NB4 (cell line): ENCODE data around the gene MIAT.
A peak's percentile ranks its signal among the peaks of the same experiment; 100 is the strongest.

ENCODE experiments used
- DNase-seq: peaks from one replicate; pipeline ENCODE4 v3.0.0; 2010; ENCODE audit warnings: low read depth
- H3K4me3 ChIP-seq: one replicate; pipeline ENCODE4 v1.5.1; 2011; ENCODE audit warnings: mild to moderate bottlenecking, low read depth, low read length, moderate library complexity
- CTCF ChIP-seq: IDR thresholded peaks from one replicate; pipeline ENCODE4 v1.5.1; 2012; ENCODE audit warnings: low read depth, low read length
- MAX ChIP-seq: IDR thresholded peaks from 2 replicates; pipeline ENCODE4 v1.6.1; 2011; ENCODE audit warnings: low read depth, low read length
- MYC ChIP-seq: IDR thresholded peaks from 2 replicates; pipeline ENCODE4 v1.6.1; 2011; ENCODE audit warnings: low read depth, low read length
- POLR2A ChIP-seq: IDR thresholded peaks from 2 replicates; pipeline ENCODE4 v1.6.1; 2011; ENCODE audit warnings: mild to moderate bottlenecking; ENCODE audit not compliant: insufficient read length; ENCODE audit errors: extremely low read depth

The MIAT gene

GRCh38 chr22:26679003-26679629, 21.7 kb downstream of the MIAT start:
- peak; percentile 75 for DNase-seq
- TF ChIP-seq POLR2A (no peak), CTCF (peak; percentile 93)
- no peak overlapping the region for H3K4me3 ChIP-seq

- TF ChIP-seq MYC = no peak
- TF ChIP-seq CTCF = no peak
- TF ChIP-seq POLR2A = no peak
- no peak for TF ChIP-seq MAX
- H3K4me3 ChIP-seq = no peak overlapping the region
Observed at GRCh38 chr22:26680485-26680884, 23.1 kb downstream of the MIAT start.

GRCh38 chr22:26681395-26681821, 24.0 kb downstream of the MIAT start:
- no peak for DNase-seq
- TF ChIP-seq MYC (no peak), CTCF (no peak), POLR2A (no peak), MAX (no peak)
- H3K4me3 ChIP-seq = no peak overlapping the region

More at GRCh38 chr22:26680485-26680884, 23.1 kb downstream of the MIAT start:
- no peak for DNase-seq

- DNase-seq = no peak
- TF ChIP-seq MAX = no peak
- no peak for TF ChIP-seq CTCF
- TF ChIP-seq POLR2A = no peak
- TF ChIP-seq MYC = no peak
- no peak overlapping the region for H3K4me3 ChIP-seq
Observed at GRCh38 chr22:26684168-26684567, 26.8 kb downstream of the MIAT start.

- no peak for TF ChIP-seq MYC
- TF ChIP-seq CTCF = no peak
- no peak for TF ChIP-seq MAX
- TF ChIP-seq POLR2A = no peak
- H3K4me3 ChIP-seq = no peak overlapping the region
- DNase-seq = no peak
Observed at GRCh38 chr22:26685601-26686000, 28.2 kb downstream of the MIAT start.

GRCh38 chr22:26687439-26687838, 30.1 kb downstream of the MIAT start:
- no peak for DNase-seq
- TF ChIP-seq MYC (no peak), CTCF (no peak), POLR2A (no peak), MAX (no peak)

More at GRCh38 chr22:26687439-26687838, 30.1 kb downstream of the MIAT start:
- H3K4me3 ChIP-seq = no peak overlapping the region
